GM23338 (cell line): ENCODE data around the gene KIRREL3. TPM values are rescaled to one million over a fixed set of nuclear protein-coding genes. Genes with fewer than 3 reads are reported as not detected.

Experiments used
- ATAC-seq: fragments of 200-7000 bp; cut with Tn5 transposase; 3 replicates; pipeline ENCODE4 v1.9.1; 2020
- DNase-seq: peaks from one replicate; pipeline ENCODE4 v3.0.0-alpha.2; 2015; ENCODE audit warnings: low spot score
- H2AFZ ChIP-seq: fragments of 200-600 bp; sonication (generic); 2 replicates; pipeline ENCODE4 v1.8.0; 2016; ENCODE audit warnings: antibody characterized with exemption, mild to moderate bottlenecking, moderate library complexity
- H3F3A ChIP-seq: fragments of 200-600 bp; sonication (generic); replicated peaks from 2 replicates; pipeline ENCODE4 v1.8.0; 2017; ENCODE audit warnings: antibody characterized with exemption, mixed run types, low read depth
- H3K27ac ChIP-seq: fragments of 200-600 bp; sonication (generic); 2 replicates; pipeline ENCODE4 v1.6.1; 2016; ENCODE audit warnings: low read depth
- H3K27me3 ChIP-seq: fragments of 200-600 bp; sonication (generic); 2 replicates; pipeline ENCODE4 v1.8.0; 2016; ENCODE audit warnings: mild to moderate bottlenecking, mixed run types, moderate library complexity; ENCODE audit not compliant: insufficient read depth
- H3K36me3 ChIP-seq: fragments of 200-600 bp; sonication (generic); 2 replicates; pipeline ENCODE4 v1.8.0; 2016; ENCODE audit warnings: mild to moderate bottlenecking; ENCODE audit not compliant: insufficient read depth
- H3K4me1 ChIP-seq: fragments of 200-600 bp; sonication (generic); 2 replicates; pipeline ENCODE4 v1.8.0; 2016; ENCODE audit warnings: mild to moderate bottlenecking, moderate library complexity; ENCODE audit not compliant: insufficient read depth
- H3K4me2 ChIP-seq: fragments of 200-600 bp; sonication (generic); 2 replicates; pipeline ENCODE4 v1.7.1; 2017; ENCODE audit warnings: mixed run types
- H3K4me3 ChIP-seq: fragments of 200-600 bp; sonication (generic); 2 replicates; pipeline ENCODE4 v1.6.1; 2016; ENCODE audit warnings: mixed run types
- H3K79me2 ChIP-seq: fragments of 200-600 bp; sonication (generic); replicated peaks from 2 replicates; pipeline ENCODE4 v1.8.0; 2017; ENCODE audit warnings: mild to moderate bottlenecking; ENCODE audit not compliant: insufficient read depth
- H3K9me2 ChIP-seq: fragments of 200-600 bp; sonication (generic); 2 replicates; pipeline ENCODE4 v1.8.0; 2017; ENCODE audit not compliant: insufficient read depth
- H4K20me1 ChIP-seq: fragments of 200-600 bp; sonication (generic); replicated peaks from 2 replicates; pipeline ENCODE4 v1.8.0; 2017; ENCODE audit warnings: mild to moderate bottlenecking; ENCODE audit not compliant: insufficient read depth
- H3K27ac Mint-ChIP-seq: 2 replicates; pipeline ENCODE4 v1.8.0; 2020; ENCODE audit warnings: inconsistent platforms, mild to moderate bottlenecking, moderate library complexity, mixed read lengths
- H3K27me3 Mint-ChIP-seq: 3 replicates; pipeline ENCODE4 v1.8.0; 2022; ENCODE audit warnings: low read depth, mild to moderate bottlenecking, moderate library complexity, mixed read lengths, inconsistent platforms; ENCODE audit not compliant: insufficient read depth, poor library complexity
- H3K36me3 Mint-ChIP-seq: 3 replicates; pipeline ENCODE4 v1.8.0; 2021; ENCODE audit warnings: low read depth, mild to moderate bottlenecking, inconsistent platforms, moderate library complexity, mixed read lengths
- H3K4me1 Mint-ChIP-seq: 3 replicates; pipeline ENCODE4 v1.8.0; 2020; ENCODE audit warnings: mild to moderate bottlenecking, inconsistent platforms, mixed read lengths
- H3K4me3 Mint-ChIP-seq: 3 replicates; pipeline ENCODE4 v1.8.0; 2021; ENCODE audit warnings: moderate library complexity, mild to moderate bottlenecking, inconsistent platforms, mixed read lengths
- H3K9me3 Mint-ChIP-seq: 3 replicates; pipeline ENCODE4 v1.8.0; 2020; ENCODE audit warnings: moderate library complexity, mild to moderate bottlenecking, inconsistent platforms, mixed read lengths
- CTCF ChIP-seq, 2 experiments: fragments of 200-600 bp in 1 of 2; sonication (generic) in 1 of 2; conservative IDR thresholded peaks; 2 replicates each; pipeline versions ENCODE4 v1.5.1 to v1.6.1; 2016 to 2017; ENCODE audit warnings: antibody characterized with exemption in 2 of 2, low read depth in 2 of 2, mild to moderate bottlenecking in 2 of 2, moderate library complexity in 1 of 2
- ETS1 ChIP-seq: IDR thresholded peaks from 2 replicates; pipeline ENCODE4 v1.6.1; 2016; ENCODE audit warnings: antibody characterized with exemption
- EZH2phosphoT487 ChIP-seq: fragments of 200-600 bp; sonication (generic); IDR thresholded peaks from one replicate; pipeline ENCODE4 v1.8.1; 2018; ENCODE audit warnings: antibody characterized with exemption; ENCODE audit not compliant: unreplicated experiment
- NANOG ChIP-seq: IDR thresholded peaks from 2 replicates; pipeline ENCODE4 v1.6.1; 2016; ENCODE audit warnings: antibody characterized with exemption, borderline replicate concordance
- POLR2AphosphoS5 ChIP-seq: IDR thresholded peaks from 2 replicates; pipeline ENCODE4 v1.6.1; 2016; ENCODE audit warnings: antibody characterized with exemption, low read depth
- REST ChIP-seq: IDR thresholded peaks from one replicate; pipeline ENCODE4 v1.6.1; 2018; ENCODE audit warnings: antibody characterized with exemption; ENCODE audit not compliant: unreplicated experiment
- STAT1 ChIP-seq: IDR thresholded peaks from one replicate; pipeline ENCODE4 v1.6.1; 2016; ENCODE audit warnings: antibody characterized with exemption; ENCODE audit not compliant: unreplicated experiment
- ZNF331 ChIP-seq: fragments of 250-450 bp; sonication (Bioruptor Pico); IDR thresholded peaks from 2 replicates; pipeline ENCODE4 v1.5.0; 2020; ENCODE audit warnings: low read depth, mild to moderate bottlenecking, moderate library complexity
- ZNF462 ChIP-seq: fragments of 250-450 bp; sonication (Bioruptor Pico); IDR thresholded peaks from 2 replicates; pipeline ENCODE4 v1.5.0; 2020; ENCODE audit warnings: mild to moderate bottlenecking, moderate library complexity
- polyA plus RNA-seq: library from polyadenylated mRNA; unstranded; fragments of >200 nt; fragmentation: Nextera tagmentation; extraction: Ambion mirVana; gene quantifications from 2 replicates; pipeline ENCODE4 v1.2.1, GENCODE V29; 2016
- total RNA-seq: library from RNA; depleted of rRNA; stranded (reverse); fragments of >200 nt; shearing (Covaris generic); gene quantifications from 2 replicates; pipeline ENCODE4 v1.2.3, GENCODE V29; 2014

The KIRREL3 gene
- total and polyA plus RNA-seq, 2 experiments from 2014 or later: 0.13 to 1.5 TPM

- H3F3A ChIP-seq: no peaks in the 10 kb centered on the region
- no peak overlapping the region for H3K27ac ChIP-seq
- H3K27me3 ChIP-seq: no peaks in the 10 kb centered on the region
- no peak overlapping the region for H3K27ac Mint-ChIP-seq
- no peak overlapping the region for H3K4me3 ChIP-seq
- peaks cover 13% of the 10 kb centered on the region for H3K4me1 Mint-ChIP-seq
- no peak for TF ChIP-seq NANOG
- H3K9me3 Mint-ChIP-seq: no peaks in the 10 kb centered on the region
- no peaks in the 10 kb centered on the region for H4K20me1 ChIP-seq
- no peak overlapping the region for H2AFZ ChIP-seq
- ATAC-seq: no peak
- H3K4me2 ChIP-seq: no peak overlapping the region
- H3K4me1 ChIP-seq: no peaks in the 10 kb centered on the region
- DNase-seq: no peak
- no peaks in the 10 kb centered on the region for H3K79me2 ChIP-seq
- no peaks in the 10 kb centered on the region for H3K36me3 ChIP-seq
- H3K9me2 ChIP-seq: no peaks in the 10 kb centered on the region
- H3K4me3 Mint-ChIP-seq: no peak overlapping the region
- no peaks in the 10 kb centered on the region for H3K27me3 Mint-ChIP-seq
- no peaks in the 10 kb centered on the region for H3K36me3 Mint-ChIP-seq
Measured at GRCh38 chr11:126992065-126992803, 8.3 kb downstream of the KIRREL3 start.

- no peak overlapping the region for H3K4me3 Mint-ChIP-seq
- DNase-seq (no peak), ATAC-seq (no peak)
- Histone ChIP-seq H3K4me1 (no peaks in the 10 kb centered on the region), H4K20me1 (no peaks in the 10 kb centered on the region), H3K27ac (no peak overlapping the region), H2AFZ (no peak overlapping the region), H3K79me2 (no peaks in the 10 kb centered on the region), H3K4me2 (no peak overlapping the region), H3K4me3 (no peak overlapping the region), H3K36me3 (no peaks in the 10 kb centered on the region), H3K27me3 (no peaks in the 10 kb centered on the region), H3K9me2 (no peaks in the 10 kb centered on the region), H3F3A (no peaks in the 10 kb centered on the region)
- no peaks in the 10 kb centered on the region for H3K9me3 Mint-ChIP-seq
- H3K36me3 Mint-ChIP-seq: no peaks in the 10 kb centered on the region
- H3K4me1 Mint-ChIP-seq: peaks cover 13% of the 10 kb centered on the region
- H3K27ac Mint-ChIP-seq: no peak overlapping the region
- peaks cover 2% of the 10 kb centered on the region for H3K27me3 Mint-ChIP-seq
- TF ChIP-seq CTCF (conservative IDR thresholded peaks at IDR 0.05; ENCODE audit: low read depth in 2 of 2) (no peak), STAT1 (no peak), ETS1 (no peak), POLR2AphosphoS5 (no peak), REST (no peak), EZH2phosphoT487 (no peak), ZNF462 (CRISPR knock-in tag) (no peak), ZNF331 (no peak)
Measured at GRCh38 chr11:126991596-126991995, 9.0 kb downstream of the KIRREL3 start.
